Measurements from ENCODE around the gene KCNC2. TPM values are rescaled to one million over a fixed set of nuclear protein-coding genes. Genes with fewer than 3 reads are reported as not detected.

KCNC2 gene
- total RNA-seq, 6 experiments from 2014 or later, result not detected

DNA sequence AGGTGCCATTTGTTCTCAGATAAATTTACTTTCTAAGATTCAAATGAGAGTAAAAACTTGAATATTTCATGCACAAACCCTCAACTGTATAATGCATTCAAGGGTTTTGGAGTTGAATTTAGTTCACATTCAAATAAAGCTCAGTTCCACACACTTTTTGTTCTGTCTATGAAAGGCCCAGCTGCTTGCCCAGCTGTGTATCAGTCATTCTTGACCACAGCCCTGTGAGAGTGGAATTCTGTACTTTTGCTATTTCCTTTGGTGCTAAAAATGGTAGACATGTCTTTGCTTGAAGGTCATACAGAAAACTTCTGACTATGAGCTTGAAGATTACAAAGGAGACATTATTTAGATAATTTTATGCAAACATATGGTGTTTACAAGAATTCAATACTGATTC lies 110.4 kb downstream of the KCNC2 start:
- DNase-seq, result no peak
- H3K27ac Mint-ChIP-seq, result no peak overlapping the region

DNA sequence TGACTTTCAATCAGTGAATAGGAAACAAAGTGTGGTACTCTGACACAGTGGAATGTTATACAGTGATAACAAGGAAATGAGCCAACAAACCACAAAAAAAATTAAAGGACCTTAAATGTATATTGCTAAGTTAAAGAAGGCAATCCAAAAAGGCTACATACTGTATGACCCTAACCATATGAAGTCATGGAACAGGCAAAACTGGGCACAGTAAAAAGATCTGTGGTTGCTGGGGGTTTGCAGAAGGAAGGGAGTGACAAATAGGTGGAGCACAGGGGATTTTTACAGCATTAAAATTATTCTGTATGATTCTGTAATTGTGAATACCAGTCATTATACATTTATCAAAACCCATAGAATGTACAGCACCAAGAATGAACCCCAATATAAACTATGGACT lies 112.6 kb downstream of the KCNC2 start:
- no peaks in the 10 kb centered on the region for H3K4me1 Mint-ChIP-seq (ENCODE audit: low read depth)
- H3K27ac Mint-ChIP-seq, result no peak overlapping the region
- H3K27me3 Mint-ChIP-seq (ENCODE audit: insufficient read depth), result peaks cover under 1% of the 10 kb centered on the region; the same call in 1 of the 2 replicates
- no peak for DNase-seq
- no peak overlapping the region for H3K4me3 Mint-ChIP-seq
- no peaks in the 10 kb centered on the region for H3K36me3 Mint-ChIP-seq (ENCODE audit: low read depth)
- no peaks in the 10 kb centered on the region for H3K9me3 Mint-ChIP-seq
- TF ChIP-seq, protein P1, sequence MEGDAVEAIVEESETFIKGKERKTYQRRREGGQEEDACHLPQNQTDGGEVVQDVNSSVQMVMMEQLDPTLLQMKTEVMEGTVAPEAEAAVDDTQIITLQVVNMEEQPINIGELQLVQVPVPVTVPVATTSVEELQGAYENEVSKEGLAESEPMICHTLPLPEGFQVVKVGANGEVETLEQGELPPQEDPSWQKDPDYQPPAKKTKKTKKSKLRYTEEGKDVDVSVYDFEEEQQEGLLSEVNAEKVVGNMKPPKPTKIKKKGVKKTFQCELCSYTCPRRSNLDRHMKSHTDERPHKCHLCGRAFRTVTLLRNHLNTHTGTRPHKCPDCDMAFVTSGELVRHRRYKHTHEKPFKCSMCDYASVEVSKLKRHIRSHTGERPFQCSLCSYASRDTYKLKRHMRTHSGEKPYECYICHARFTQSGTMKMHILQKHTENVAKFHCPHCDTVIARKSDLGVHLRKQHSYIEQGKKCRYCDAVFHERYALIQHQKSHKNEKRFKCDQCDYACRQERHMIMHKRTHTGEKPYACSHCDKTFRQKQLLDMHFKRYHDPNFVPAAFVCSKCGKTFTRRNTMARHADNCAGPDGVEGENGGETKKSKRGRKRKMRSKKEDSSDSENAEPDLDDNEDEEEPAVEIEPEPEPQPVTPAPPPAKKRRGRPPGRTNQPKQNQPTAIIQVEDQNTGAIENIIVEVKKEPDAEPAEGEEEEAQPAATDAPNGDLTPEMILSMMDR (IDR thresholded peaks at IDR 0.05), result no peak

More for the DNA sequence above, 110.4 kb downstream of the KCNC2 start:
- no peaks in the 10 kb centered on the region; the same call in 1 of the 2 replicates for H3K27me3 Mint-ChIP-seq (ENCODE audit: insufficient read depth)
- no peaks in the 10 kb centered on the region for H3K36me3 Mint-ChIP-seq (ENCODE audit: low read depth)
- H3K4me3 Mint-ChIP-seq, result no peak overlapping the region
- TF ChIP-seq, protein P1 (IDR thresholded peaks at IDR 0.05), result no peak
- H3K9me3 Mint-ChIP-seq, result no peaks in the 10 kb centered on the region
- no peaks in the 10 kb centered on the region for H3K4me1 Mint-ChIP-seq (ENCODE audit: low read depth)

DNA sequence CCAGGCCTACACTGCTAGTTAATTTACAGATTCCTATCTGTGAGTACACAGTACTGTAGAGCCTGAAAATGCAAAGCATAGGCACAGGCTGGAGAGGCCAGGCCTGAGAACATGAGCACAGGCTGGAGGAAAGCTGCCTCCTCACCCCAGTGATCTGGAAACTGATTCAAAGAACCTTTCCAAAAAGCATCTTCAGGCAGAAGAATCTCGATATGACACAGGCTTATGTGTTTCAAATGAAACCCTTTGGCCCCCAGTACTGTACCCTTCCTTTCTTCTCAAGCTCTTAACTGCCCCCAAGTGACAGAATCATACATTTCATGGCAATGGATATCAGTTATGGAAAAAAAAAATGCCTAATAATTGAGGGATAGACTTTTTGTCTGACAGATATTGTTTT lies 122.0 kb downstream of the KCNC2 start:
- peak; percentile 2 for DNase-seq
- H3K9me3 Mint-ChIP-seq, result no peaks in the 10 kb centered on the region
- peaks cover 3% of the 10 kb centered on the region; the same call in 1 of the 2 replicates for H3K27me3 Mint-ChIP-seq (ENCODE audit: insufficient read depth)
- TF ChIP-seq, protein P1 (IDR thresholded peaks at IDR 0.05), result peak; percentile 40; the same call in 1 of the 2 replicates
- peaks cover 32% of the 10 kb centered on the region for H3K4me1 Mint-ChIP-seq (ENCODE audit: low read depth)
- H3K4me3 Mint-ChIP-seq, result no peak overlapping the region
- H3K36me3 Mint-ChIP-seq (ENCODE audit: low read depth), result no peaks in the 10 kb centered on the region
- no peak overlapping the region for H3K27ac Mint-ChIP-seq

DNA sequence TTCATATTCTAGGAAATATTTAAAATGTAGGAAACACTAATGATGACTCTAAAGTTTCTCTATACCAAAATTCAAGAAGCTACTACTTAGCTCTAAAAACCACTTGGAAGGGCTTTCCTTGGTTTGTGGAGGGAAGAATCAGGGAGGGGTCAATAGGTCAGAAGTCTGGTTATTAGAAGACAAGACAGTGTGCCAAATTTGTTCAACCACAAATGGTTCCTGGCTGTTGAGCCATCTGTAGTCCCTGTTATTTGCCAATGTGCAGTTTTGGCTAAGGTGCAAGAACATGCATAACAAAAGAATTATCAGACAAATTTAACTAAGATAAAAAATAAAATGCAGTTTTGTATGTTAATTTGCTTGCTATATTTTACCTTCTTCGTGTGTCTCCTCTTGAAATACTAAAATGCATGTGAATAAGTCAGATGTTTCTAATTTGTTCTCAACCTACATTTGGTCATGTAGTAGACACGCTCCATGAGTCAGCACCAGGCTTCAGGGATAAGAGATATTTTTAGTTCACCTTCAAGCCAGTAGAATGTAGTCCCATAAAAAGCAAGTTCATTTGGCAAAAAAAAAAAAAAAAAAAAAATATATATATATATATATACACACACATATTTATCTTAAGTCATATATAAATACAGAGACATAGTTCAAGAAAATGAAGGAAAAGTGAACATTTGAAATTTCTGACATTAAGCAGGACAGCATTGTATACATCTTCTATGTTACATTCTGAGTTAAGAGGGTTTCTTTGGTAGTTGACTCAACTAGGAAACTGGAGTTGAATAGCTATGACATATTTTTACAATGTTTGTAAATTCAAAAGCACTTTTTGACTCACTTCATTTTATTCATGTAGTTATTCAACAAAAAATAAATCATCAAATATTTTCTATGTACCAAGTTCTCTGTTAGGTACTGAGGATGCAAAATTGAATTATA lies 123.3 kb downstream of the KCNC2 start:
- H3K27me3 Mint-ChIP-seq (ENCODE audit: insufficient read depth), result no peaks in the 10 kb centered on the region
- no peaks in the 10 kb centered on the region for H3K9me3 Mint-ChIP-seq
- TF ChIP-seq, protein P1 (IDR thresholded peaks at IDR 0.05), result no peak
- no peak overlapping the region for H3K4me3 Mint-ChIP-seq
- peaks cover 32% of the 10 kb centered on the region for H3K4me1 Mint-ChIP-seq (ENCODE audit: low read depth)
- H3K27ac Mint-ChIP-seq, result no peak overlapping the region
- H3K36me3 Mint-ChIP-seq (ENCODE audit: low read depth), result no peaks in the 10 kb centered on the region
- DNase-seq, result peak; percentile 74

DNA sequence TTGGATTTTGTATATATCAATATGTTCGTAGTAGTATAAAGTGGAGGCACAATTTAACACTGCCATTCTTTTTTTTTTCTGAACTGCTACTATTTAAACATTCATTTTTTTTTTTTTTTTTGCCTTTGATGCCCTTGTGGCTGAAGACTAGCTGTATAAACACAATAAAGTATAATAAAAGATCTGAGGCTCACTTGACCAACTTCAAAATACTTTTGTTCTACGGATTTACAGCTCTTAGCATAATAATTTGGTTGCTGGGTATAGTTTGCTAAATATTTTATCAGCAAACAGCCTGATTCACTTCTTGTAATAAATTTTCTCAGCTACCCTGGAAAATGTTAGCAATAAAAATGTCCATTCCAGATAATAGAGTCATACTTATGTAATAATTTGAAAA lies 128.3 kb downstream of the KCNC2 start:
- no peak overlapping the region for H3K4me3 Mint-ChIP-seq
- no peak overlapping the region for H3K27ac Mint-ChIP-seq
- TF ChIP-seq, protein P1 (IDR thresholded peaks at IDR 0.05), result no peak
- DNase-seq, result no peak
- H3K4me1 Mint-ChIP-seq (ENCODE audit: low read depth), result peaks cover 14% of the 10 kb centered on the region
- no peaks in the 10 kb centered on the region for H3K9me3 Mint-ChIP-seq
- H3K36me3 Mint-ChIP-seq (ENCODE audit: low read depth), result no peaks in the 10 kb centered on the region
- peaks cover 4% of the 10 kb centered on the region; the same call in 1 of the 2 replicates for H3K27me3 Mint-ChIP-seq (ENCODE audit: insufficient read depth)
